GM13976 (cell line): ENCODE measurements around the gene SMG9.

Experiments
- DNase-seq: peaks from one replicate; pipeline ENCODE4 v3.0.0; 2012; ENCODE audit warnings: low spot score
- CTCF ChIP-seq: IDR thresholded peaks from 2 replicates; pipeline ENCODE4 v1.5.1; 2012; ENCODE audit warnings: borderline replicate concordance, mild to moderate bottlenecking; ENCODE audit not compliant: insufficient read depth; ENCODE audit errors: extremely low read depth, missing control alignments, control extremely low read depth
- in situ Hi-C: fragments of 300-500 bp; cut with MboI; formaldehyde crosslinking; loops from one replicate; pipeline ENCODE4 v1.12.0; 2022; ENCODE audit warnings: low sequenced_read_pairs, mixed read lengths, inconsistent platforms; ENCODE audit not compliant: unreplicated experiment

SMG9 gene

GRCh38 chr19:43759515-43759914 is 4.8 kb upstream of the SMG9 start:
- no peak for DNase-seq
- in situ Hi-C loops: no loop called here
- TF ChIP-seq CTCF: no peak

GRCh38 chr19:43755256-43755801 is 567 bp upstream of the SMG9 start:
- no peak for TF ChIP-seq CTCF
- in situ Hi-C loops: no loop called here
- DNase-seq: peak; percentile 78

- no peak for TF ChIP-seq CTCF
- in situ Hi-C loops: no loop called here
- no peak for DNase-seq
These were observed 584 bp downstream of the SMG9 start for GRCh38 chr19:43754253-43754502.

- no peak for DNase-seq
- in situ Hi-C loops: no loop called here
- no peak for TF ChIP-seq CTCF
These were observed 2.4 kb downstream of the SMG9 start for GRCh38 chr19:43752287-43752875.

- TF ChIP-seq CTCF: no peak
- no peak for DNase-seq
- in situ Hi-C loops: no loop called here
These were observed 3.1 kb downstream of the SMG9 start for GRCh38 chr19:43751466-43752220.

- DNase-seq: no peak
- TF ChIP-seq CTCF: no peak
- in situ Hi-C loops: loop anchor here (5.0 kb wide), 1 partner anchor 32 kb away; the partner anchor contains the start of gene KCNN4
These were observed 4.9 kb downstream of the SMG9 start for GRCh38 chr19:43749898-43750297.
